Activated naive CD4-positive, alpha-beta T cell treated with anti-CD3 and anti-CD28 coated beads, Interleukin-2, amount 50 U/mL, for 72 hours (primary cell): ENCODE data around the gene ARHGEF37. TPM values are rescaled to one million over a fixed set of nuclear protein-coding genes. Genes with fewer than 3 reads are reported as not detected.
"Not testable (repeated sequence)": the region's sequence is repeated elsewhere in the genome, so short reads cannot be mapped to it uniquely, and the experiment has no call there.

ENCODE experiments used
- ATAC-seq, 2 donors: fragments of 150-1000 bp; cut with Tn5 transposase; 2 replicates each; pipeline ENCODE4 v1.10.0; 2021; ENCODE audit warnings: mild to moderate bottlenecking in 2 of 2, moderate library complexity in 2 of 2
- DNase-seq, 2 donors: peaks; one replicate each; pipeline ENCODE4 v3.0.0; 2021 to 2022; ENCODE audit warnings: low spot score in 2 of 2
- H3K27ac Mint-ChIP-seq, 2 donors: one replicate each; pipeline ENCODE4 v1.8.0; 2022; ENCODE audit warnings: mild to moderate bottlenecking in 2 of 2, mixed read lengths in 2 of 2
- H3K36me3 Mint-ChIP-seq, 2 donors: one replicate each; pipeline ENCODE4 v1.8.0; 2022; ENCODE audit warnings: mixed read lengths in 2 of 2
- H3K9me3 Mint-ChIP-seq, 2 donors: one replicate each; pipeline ENCODE4 v1.8.0; 2022; ENCODE audit warnings: mixed read lengths in 2 of 2
- total RNA-seq, 2 donors: library from RNA; stranded (reverse); gene quantifications; one replicate each; pipeline ENCODE4 v1.2.3, GENCODE V29; 2022

Gene ARHGEF37
- total RNA-seq, 2 donors from 2014 or later, result 0.41 to 1.8 TPM

- DNase-seq (no peak), ATAC-seq (no peak)
- peaks cover 4 to 10% of the 10 kb centered on the region in 2 donors for H3K36me3 Mint-ChIP-seq
- H3K27ac Mint-ChIP-seq, result no peak overlapping the region
- peaks cover 5 to 6% of the 10 kb centered on the region in 2 donors for H3K9me3 Mint-ChIP-seq
These were observed 85.0 kb downstream of the ARHGEF37 start for GRCh38 chr5:149666212-149666852.

GRCh38 chr5:149667084-149667828, 86.0 kb downstream of the ARHGEF37 start:
- H3K27ac Mint-ChIP-seq, result no peak overlapping the region
- DNase-seq (peak in 1 of 2 donors; percentile 62), ATAC-seq (peak; percentile 38 to 39)
- H3K36me3 Mint-ChIP-seq, result peaks cover 4 to 10% of the 10 kb centered on the region in 2 donors
- peaks cover 10 to 12% of the 10 kb centered on the region in 2 donors for H3K9me3 Mint-ChIP-seq

- Mint-ChIP-seq H3K36me3 (peaks cover 4 to 10% of the 10 kb centered on the region in 2 donors), H3K27ac (no peak overlapping the region), H3K9me3 (peaks cover 10 to 14% of the 10 kb centered on the region in 2 donors)
- no peak for ATAC-seq
- no peak for DNase-seq
These were observed 86.6 kb downstream of the ARHGEF37 start for GRCh38 chr5:149667829-149668330.

GRCh38 chr5:149669273-149669672, 88.0 kb downstream of the ARHGEF37 start:
- H3K36me3 Mint-ChIP-seq, DNase-seq, ATAC-seq, H3K27ac Mint-ChIP-seq: not testable (repeated sequence)
- H3K9me3 Mint-ChIP-seq, result peaks cover 10 to 14% of the 10 kb centered on the region in 2 donors

GRCh38 chr5:149671544-149671943, 90.2 kb downstream of the ARHGEF37 start:
- H3K9me3 Mint-ChIP-seq, result peaks cover 10 to 14% of the 10 kb centered on the region in 2 donors
- no peak overlapping the region for H3K27ac Mint-ChIP-seq
- ATAC-seq (no peak), DNase-seq (no peak)
- H3K36me3 Mint-ChIP-seq, result peaks cover 4 to 10% of the 10 kb centered on the region in 2 donors

- H3K9me3 Mint-ChIP-seq, result peaks cover 9 to 11% of the 10 kb centered on the region in 2 donors
- DNase-seq (no peak), ATAC-seq (no peak)
- H3K27ac Mint-ChIP-seq, result no peak overlapping the region
- peaks cover 0 to 5% of the 10 kb centered on the region in 2 donors for H3K36me3 Mint-ChIP-seq
These were observed 91.6 kb downstream of the ARHGEF37 start for GRCh38 chr5:149672701-149673476.

- Mint-ChIP-seq H3K27ac (no peak overlapping the region), H3K9me3 (peaks cover 5 to 8% of the 10 kb centered on the region in 2 donors), H3K36me3 (no peaks in the 10 kb centered on the region)
- DNase-seq (no peak), ATAC-seq (no peak)
These were observed 93.4 kb downstream of the ARHGEF37 start for GRCh38 chr5:149674686-149675085.

- H3K9me3 Mint-ChIP-seq, result peaks cover 5 to 8% of the 10 kb centered on the region in 2 donors
- H3K36me3 Mint-ChIP-seq, result no peaks in the 10 kb centered on the region
- no peak for DNase-seq
- ATAC-seq, result no peak
- no peak overlapping the region for H3K27ac Mint-ChIP-seq
These were observed 94.4 kb downstream of the ARHGEF37 start for GRCh38 chr5:149675610-149676201.

- Mint-ChIP-seq H3K9me3 (no peaks in the 10 kb centered on the region), H3K27ac (no peak overlapping the region), H3K36me3 (no peaks in the 10 kb centered on the region)
- ATAC-seq (no peak), DNase-seq (no peak)
These were observed 96.4 kb downstream of the ARHGEF37 start for GRCh38 chr5:149677731-149678130.

GRCh38 chr5:149679876-149680809, 98.8 kb downstream of the ARHGEF37 start:
- Mint-ChIP-seq H3K27ac (no peak overlapping the region), H3K9me3 (no peaks in the 10 kb centered on the region), H3K36me3 (no peaks in the 10 kb centered on the region)
- DNase-seq (no peak), ATAC-seq (no peak)

- ATAC-seq, result no peak
- no peak for DNase-seq
- no peaks in the 10 kb centered on the region for H3K9me3 Mint-ChIP-seq
- H3K27ac Mint-ChIP-seq, result no peak overlapping the region
- H3K36me3 Mint-ChIP-seq, result no peaks in the 10 kb centered on the region
These were observed 99.5 kb downstream of the ARHGEF37 start for GRCh38 chr5:149680810-149681221.

GRCh38 chr5:149681252-149681651, 100.0 kb downstream of the ARHGEF37 start:
- Mint-ChIP-seq H3K36me3 (no peaks in the 10 kb centered on the region), H3K9me3 (no peaks in the 10 kb centered on the region), H3K27ac (no peak overlapping the region)
- DNase-seq, result no peak
- no peak for ATAC-seq

- ATAC-seq (no peak), DNase-seq (no peak)
- no peak overlapping the region for H3K27ac Mint-ChIP-seq
- H3K9me3 Mint-ChIP-seq, result no peaks in the 10 kb centered on the region
- H3K36me3 Mint-ChIP-seq, result no peaks in the 10 kb centered on the region
These were observed 100.6 kb downstream of the ARHGEF37 start for GRCh38 chr5:149681922-149682321.

- no peak for ATAC-seq
- H3K9me3 Mint-ChIP-seq, result no peaks in the 10 kb centered on the region
These were observed 101.3 kb downstream of the ARHGEF37 start for GRCh38 chr5:149682532-149683075.

GRCh38 chr5:149683964-149684363, 102.7 kb downstream of the ARHGEF37 start:
- Mint-ChIP-seq H3K9me3 (no peaks in the 10 kb centered on the region), H3K36me3 (no peaks in the 10 kb centered on the region), H3K27ac (no peak overlapping the region)
- ATAC-seq (no peak), DNase-seq (no peak)

More at GRCh38 chr5:149682532-149683075, 101.3 kb downstream of the ARHGEF37 start:
- no peak for DNase-seq
- no peak overlapping the region for H3K27ac Mint-ChIP-seq
- H3K36me3 Mint-ChIP-seq, result no peaks in the 10 kb centered on the region
